HCT116 (cell line): ENCODE measurements around the gene LTO1.

Experiments
- ELF1 ChIP-seq: IDR thresholded peaks from 2 replicates; pipeline ENCODE4 v1.6.1; 2012; ENCODE audit warnings: low read depth, borderline replicate concordance
- EZH2 ChIP-seq: fragments of 200-600 bp; sonication (generic); IDR thresholded peaks from 2 replicates; pipeline ENCODE4 v1.6.1; 2017; ENCODE audit warnings: antibody characterized with exemption, mixed run types
- EZH2phosphoT487 ChIP-seq: fragments of 200-600 bp; IDR thresholded peaks from 2 replicates; pipeline ENCODE4 v1.6.1; 2018; ENCODE audit warnings: antibody characterized with exemption, borderline replicate concordance
- JUND ChIP-seq: IDR thresholded peaks from 2 replicates; pipeline ENCODE4 v1.6.1; 2012
- POLR2A ChIP-seq: IDR thresholded peaks from 2 replicates; pipeline ENCODE4 v1.7.0; 2011; ENCODE audit warnings: borderline replicate concordance; ENCODE audit not compliant: insufficient read depth, insufficient read length; ENCODE audit errors: extremely low read depth
- YY1 ChIP-seq: IDR thresholded peaks from 2 replicates; pipeline ENCODE4 v1.6.1; 2011; ENCODE audit warnings: low read length, low read depth, moderate library complexity, mild to moderate bottlenecking; ENCODE audit not compliant: insufficient replicate concordance; ENCODE audit errors: extremely low read depth
- ZNF274 ChIP-seq: fragments of 200-500 bp; sonication (Bioruptor generic); IDR thresholded peaks from 2 replicates; pipeline ENCODE4 v1.6.1; 2014; ENCODE audit warnings: mild to moderate bottlenecking, low read depth, low read length, inconsistent platforms
- TF ChIP-seq, protein P1 (sequence below): IDR thresholded peaks from 2 replicates; pipeline ENCODE4 v1.6.1; 2012; ENCODE audit warnings: low read depth
- TF ChIP-seq, protein P2 (sequence below), 3 experiments: fragments of 200-600 bp in 1 of 3; sonication (generic) in 1 of 3; IDR thresholded peaks in 2 of 3; conservative IDR thresholded peaks in 1 of 3; 2 replicates each; pipeline ENCODE4 v1.5.1; 2012 to 2017; ENCODE audit warnings: low read depth in 2 of 3, low read length in 2 of 3, antibody characterized with exemption in 1 of 3, borderline replicate concordance in 1 of 3, control low read depth in 1 of 3, mild to moderate bottlenecking in 1 of 3, mixed read lengths in 1 of 3, mixed run types in 1 of 3, moderate library complexity in 1 of 3; ENCODE audit not compliant: insufficient read depth in 1 of 3
- TF ChIP-seq, protein P3 (sequence below): IDR thresholded peaks from 2 replicates; pipeline ENCODE4 v1.6.1; 2012
- TF ChIP-seq, protein P4 (sequence below): IDR thresholded peaks from 2 replicates; pipeline ENCODE4 v1.6.1; 2011; ENCODE audit warnings: mild to moderate bottlenecking, low read length, moderate library complexity; ENCODE audit not compliant: insufficient replicate concordance; ENCODE audit errors: extremely low read depth

DNA sequence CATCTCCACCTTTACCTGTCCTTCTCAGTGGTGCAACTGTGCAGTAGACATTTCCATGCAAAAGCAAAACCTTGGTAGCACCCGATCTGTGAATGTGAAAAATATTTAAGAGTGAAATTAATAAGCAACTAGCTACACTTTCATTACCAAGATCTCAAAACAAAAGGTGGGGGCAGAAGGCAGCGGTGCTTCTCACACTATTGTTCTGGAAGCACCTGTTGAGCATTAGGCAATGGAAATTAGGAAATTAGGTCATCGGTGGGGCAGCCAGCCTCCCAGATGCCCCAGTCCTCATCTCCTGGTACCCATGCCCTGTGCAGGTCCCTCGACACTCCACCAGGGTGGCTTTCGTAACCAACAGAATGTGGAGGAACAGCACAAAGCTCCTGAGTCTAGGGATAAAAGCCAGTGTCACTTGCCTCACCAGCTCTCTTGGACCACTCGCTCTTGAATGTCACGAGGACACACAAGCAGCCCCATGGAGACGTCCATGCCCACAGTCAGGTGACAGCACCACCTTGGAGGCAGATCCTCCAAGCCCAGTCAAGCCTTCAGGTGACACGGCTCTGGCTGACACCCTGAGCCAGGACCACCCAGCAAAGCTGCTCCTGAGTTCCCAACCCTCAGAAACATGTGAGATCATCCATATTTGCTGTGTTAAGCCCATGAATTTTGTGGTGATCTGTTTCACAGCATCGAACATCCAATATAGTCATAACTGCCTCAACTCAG lies 3.3 kb downstream of the LTO1 start:
- TF ChIP-seq, protein P1, sequence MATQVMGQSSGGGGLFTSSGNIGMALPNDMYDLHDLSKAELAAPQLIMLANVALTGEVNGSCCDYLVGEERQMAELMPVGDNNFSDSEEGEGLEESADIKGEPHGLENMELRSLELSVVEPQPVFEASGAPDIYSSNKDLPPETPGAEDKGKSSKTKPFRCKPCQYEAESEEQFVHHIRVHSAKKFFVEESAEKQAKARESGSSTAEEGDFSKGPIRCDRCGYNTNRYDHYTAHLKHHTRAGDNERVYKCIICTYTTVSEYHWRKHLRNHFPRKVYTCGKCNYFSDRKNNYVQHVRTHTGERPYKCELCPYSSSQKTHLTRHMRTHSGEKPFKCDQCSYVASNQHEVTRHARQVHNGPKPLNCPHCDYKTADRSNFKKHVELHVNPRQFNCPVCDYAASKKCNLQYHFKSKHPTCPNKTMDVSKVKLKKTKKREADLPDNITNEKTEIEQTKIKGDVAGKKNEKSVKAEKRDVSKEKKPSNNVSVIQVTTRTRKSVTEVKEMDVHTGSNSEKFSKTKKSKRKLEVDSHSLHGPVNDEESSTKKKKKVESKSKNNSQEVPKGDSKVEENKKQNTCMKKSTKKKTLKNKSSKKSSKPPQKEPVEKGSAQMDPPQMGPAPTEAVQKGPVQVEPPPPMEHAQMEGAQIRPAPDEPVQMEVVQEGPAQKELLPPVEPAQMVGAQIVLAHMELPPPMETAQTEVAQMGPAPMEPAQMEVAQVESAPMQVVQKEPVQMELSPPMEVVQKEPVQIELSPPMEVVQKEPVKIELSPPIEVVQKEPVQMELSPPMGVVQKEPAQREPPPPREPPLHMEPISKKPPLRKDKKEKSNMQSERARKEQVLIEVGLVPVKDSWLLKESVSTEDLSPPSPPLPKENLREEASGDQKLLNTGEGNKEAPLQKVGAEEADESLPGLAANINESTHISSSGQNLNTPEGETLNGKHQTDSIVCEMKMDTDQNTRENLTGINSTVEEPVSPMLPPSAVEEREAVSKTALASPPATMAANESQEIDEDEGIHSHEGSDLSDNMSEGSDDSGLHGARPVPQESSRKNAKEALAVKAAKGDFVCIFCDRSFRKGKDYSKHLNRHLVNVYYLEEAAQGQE: no peak
- TF ChIP-seq JUND (no peak), POLR2A (no peak), ELF1 (no peak), YY1 (no peak), EZH2 (no peak), EZH2phosphoT487 (no peak), ZNF274 (no peak)
- TF ChIP-seq, protein P2, sequence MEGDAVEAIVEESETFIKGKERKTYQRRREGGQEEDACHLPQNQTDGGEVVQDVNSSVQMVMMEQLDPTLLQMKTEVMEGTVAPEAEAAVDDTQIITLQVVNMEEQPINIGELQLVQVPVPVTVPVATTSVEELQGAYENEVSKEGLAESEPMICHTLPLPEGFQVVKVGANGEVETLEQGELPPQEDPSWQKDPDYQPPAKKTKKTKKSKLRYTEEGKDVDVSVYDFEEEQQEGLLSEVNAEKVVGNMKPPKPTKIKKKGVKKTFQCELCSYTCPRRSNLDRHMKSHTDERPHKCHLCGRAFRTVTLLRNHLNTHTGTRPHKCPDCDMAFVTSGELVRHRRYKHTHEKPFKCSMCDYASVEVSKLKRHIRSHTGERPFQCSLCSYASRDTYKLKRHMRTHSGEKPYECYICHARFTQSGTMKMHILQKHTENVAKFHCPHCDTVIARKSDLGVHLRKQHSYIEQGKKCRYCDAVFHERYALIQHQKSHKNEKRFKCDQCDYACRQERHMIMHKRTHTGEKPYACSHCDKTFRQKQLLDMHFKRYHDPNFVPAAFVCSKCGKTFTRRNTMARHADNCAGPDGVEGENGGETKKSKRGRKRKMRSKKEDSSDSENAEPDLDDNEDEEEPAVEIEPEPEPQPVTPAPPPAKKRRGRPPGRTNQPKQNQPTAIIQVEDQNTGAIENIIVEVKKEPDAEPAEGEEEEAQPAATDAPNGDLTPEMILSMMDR (IDR thresholded peaks at IDR 0.05 in 2 of 3, conservative IDR thresholded peaks at IDR 0.05 in 1 of 3; ENCODE audit: borderline replicate concordance in 1 of 3, insufficient read depth in 1 of 3, low read depth in 2 of 3, low read length in 2 of 3): no peak
- TF ChIP-seq, protein P3, sequence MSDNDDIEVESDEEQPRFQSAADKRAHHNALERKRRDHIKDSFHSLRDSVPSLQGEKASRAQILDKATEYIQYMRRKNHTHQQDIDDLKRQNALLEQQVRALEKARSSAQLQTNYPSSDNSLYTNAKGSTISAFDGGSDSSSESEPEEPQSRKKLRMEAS: no peak
- TF ChIP-seq, protein P4, sequence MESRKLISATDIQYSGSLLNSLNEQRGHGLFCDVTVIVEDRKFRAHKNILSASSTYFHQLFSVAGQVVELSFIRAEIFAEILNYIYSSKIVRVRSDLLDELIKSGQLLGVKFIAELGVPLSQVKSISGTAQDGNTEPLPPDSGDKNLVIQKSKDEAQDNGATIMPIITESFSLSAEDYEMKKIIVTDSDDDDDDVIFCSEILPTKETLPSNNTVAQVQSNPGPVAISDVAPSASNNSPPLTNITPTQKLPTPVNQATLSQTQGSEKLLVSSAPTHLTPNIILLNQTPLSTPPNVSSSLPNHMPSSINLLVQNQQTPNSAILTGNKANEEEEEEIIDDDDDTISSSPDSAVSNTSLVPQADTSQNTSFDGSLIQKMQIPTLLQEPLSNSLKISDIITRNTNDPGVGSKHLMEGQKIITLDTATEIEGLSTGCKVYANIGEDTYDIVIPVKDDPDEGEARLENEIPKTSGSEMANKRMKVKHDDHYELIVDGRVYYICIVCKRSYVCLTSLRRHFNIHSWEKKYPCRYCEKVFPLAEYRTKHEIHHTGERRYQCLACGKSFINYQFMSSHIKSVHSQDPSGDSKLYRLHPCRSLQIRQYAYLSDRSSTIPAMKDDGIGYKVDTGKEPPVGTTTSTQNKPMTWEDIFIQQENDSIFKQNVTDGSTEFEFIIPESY: no peak
